GM23248 (cell line): Measurements from ENCODE around the gene CSE1L. TPM values are rescaled to one million over a fixed set of nuclear protein-coding genes. Genes with fewer than 3 reads are reported as not detected.

Experiments used
- DNase-seq: peaks from one replicate; pipeline ENCODE4 v3.0.0-alpha.2; 2015
- H2AFZ ChIP-seq: fragments of 200-600 bp; sonication (generic); 2 replicates; pipeline ENCODE4 v1.6.1; 2016; ENCODE audit warnings: antibody characterized with exemption
- H3F3A ChIP-seq: fragments of 200-600 bp; sonication (generic); 2 replicates; pipeline ENCODE4 v1.6.1; 2016; ENCODE audit warnings: mild to moderate bottlenecking, antibody characterized with exemption, mixed run types; ENCODE audit not compliant: insufficient read depth
- H3K27ac ChIP-seq: fragments of 200-600 bp; sonication (generic); 2 replicates; pipeline ENCODE4 v1.5.1; 2016; ENCODE audit warnings: mild to moderate bottlenecking
- H3K27me3 ChIP-seq: fragments of 200-600 bp; sonication (generic); replicated peaks from 2 replicates; pipeline ENCODE4 v1.6.1; 2016; ENCODE audit warnings: mild to moderate bottlenecking; ENCODE audit not compliant: insufficient read depth
- H3K36me3 ChIP-seq: fragments of 200-600 bp; sonication (generic); 2 replicates; pipeline ENCODE4 v1.6.1; 2016; ENCODE audit warnings: low read depth, mild to moderate bottlenecking
- H3K4me1 ChIP-seq: fragments of 200-600 bp; sonication (generic); 2 replicates; pipeline ENCODE4 v1.6.1; 2016; ENCODE audit warnings: mild to moderate bottlenecking; ENCODE audit not compliant: insufficient read depth
- H3K4me2 ChIP-seq: fragments of 200-600 bp; sonication (generic); one replicate; pipeline ENCODE4 v1.6.1; 2016; ENCODE audit warnings: mild to moderate bottlenecking; ENCODE audit not compliant: unreplicated experiment
- H3K4me3 ChIP-seq: fragments of 200-600 bp; sonication (generic); 2 replicates; pipeline ENCODE4 v1.5.1; 2016; ENCODE audit warnings: mild to moderate bottlenecking
- H3K79me2 ChIP-seq: fragments of 200-600 bp; sonication (generic); 2 replicates; pipeline ENCODE4 v1.6.1; 2016; ENCODE audit warnings: mild to moderate bottlenecking; ENCODE audit not compliant: insufficient read depth
- H3K9ac ChIP-seq: fragments of 200-600 bp; sonication (generic); 2 replicates; pipeline ENCODE4 v1.6.1; 2016; ENCODE audit warnings: mild to moderate bottlenecking
- H3K9me2 ChIP-seq: fragments of 200-600 bp; sonication (generic); 2 replicates; pipeline ENCODE4 v1.6.1; 2016; ENCODE audit warnings: mixed run types, mild to moderate bottlenecking, moderate library complexity; ENCODE audit not compliant: insufficient read depth
- H3K9me3 ChIP-seq: fragments of 200-600 bp; sonication (generic); one replicate; pipeline ENCODE4 v1.6.1; 2017; ENCODE audit warnings: low read depth
- H4K20me1 ChIP-seq: fragments of 200-600 bp; sonication (generic); 2 replicates; pipeline ENCODE4 v1.6.0; 2016; ENCODE audit not compliant: insufficient read depth
- EZH2 ChIP-seq: fragments of 200-600 bp; sonication (generic); IDR thresholded peaks from 2 replicates; pipeline ENCODE4 v1.6.1; 2018; ENCODE audit warnings: antibody characterized with exemption, mild to moderate bottlenecking; ENCODE audit not compliant: insufficient read depth, poor library complexity, severe bottlenecking
- EZH2phosphoT487 ChIP-seq: fragments of 200-600 bp; sonication (generic); IDR thresholded peaks from 2 replicates; pipeline ENCODE4 v1.6.1; 2018; ENCODE audit warnings: antibody characterized with exemption, moderate library complexity, mild to moderate bottlenecking, low read depth; ENCODE audit not compliant: insufficient read depth
- WGBS, 2 experiments: methylation state at CpG; one replicate each; pipeline ENCODE4 v1.1.6; 2015 to 2017; ENCODE audit warnings: low lambda C conversion rate in 2 of 2, low coverage in 1 of 2; ENCODE audit errors: missing lambda C conversion rate in 2 of 2; 5-methylcytosine and 5-hydroxymethylcytosine counted together
- in situ Hi-C: fragments of 300-500 bp; cut with MboI; formaldehyde crosslinking; loops from 2 replicates; pipeline ENCODE4 v1.15.0; 2020
- polyA plus RNA-seq: library from polyadenylated mRNA; unstranded; fragments of >200 nt; fragmentation: Nextera tagmentation; extraction: Ambion mirVana; gene quantifications from 2 replicates; pipeline ENCODE4 v1.2.1, GENCODE V29; 2016
- total RNA-seq: library from RNA; depleted of rRNA; stranded (reverse); fragments of >200 nt; shearing (Covaris generic); gene quantifications from 2 replicates; pipeline ENCODE4 v1.2.3, GENCODE V29; 2014

Gene CSE1L
- total and polyA plus RNA-seq, 2 experiments from 2014 or later: 75.2 to 90.2 TPM

DNA sequence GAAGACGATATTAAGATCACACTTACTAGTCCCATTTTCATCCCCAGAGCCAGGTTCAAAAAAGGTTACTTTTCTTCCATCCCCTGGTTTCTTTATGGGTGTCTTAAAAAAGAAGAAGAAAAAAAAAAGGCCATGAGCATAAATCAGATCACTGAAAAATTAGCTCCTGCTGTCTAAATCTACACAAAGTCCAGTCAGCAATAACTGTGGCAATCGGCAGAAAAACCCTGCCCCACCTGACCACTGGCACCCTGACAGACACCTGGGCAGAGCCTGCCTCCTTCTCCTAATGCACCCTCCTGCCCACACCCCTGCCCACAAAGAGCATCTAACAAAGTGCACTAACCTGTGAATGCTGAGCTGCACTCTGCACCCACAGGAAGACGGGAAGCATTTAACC lies 72.2 kb downstream of the CSE1L start:
- no peak overlapping the region for H3K9ac ChIP-seq
- H3K9me3 ChIP-seq: no peaks in the 10 kb centered on the region
- H3K4me2 ChIP-seq: no peak overlapping the region
- no peak overlapping the region for H2AFZ ChIP-seq
- H3K27me3 ChIP-seq: no peaks in the 10 kb centered on the region
- TF ChIP-seq EZH2phosphoT487 (no peak), EZH2 (no peak)
- in situ Hi-C loops: no loop called here
- H3K36me3 ChIP-seq: peaks cover 70% of the 10 kb centered on the region
- WGBS, 2 experiments: 76 to 83% methylated on average over 3 of the region's 3 CpGs
- no peaks in the 10 kb centered on the region for H3K9me2 ChIP-seq
- no peak for DNase-seq
- H3F3A ChIP-seq: no peaks in the 10 kb centered on the region; the same call in 1 of the 2 replicates
- H4K20me1 ChIP-seq: no peaks in the 10 kb centered on the region
- no peak overlapping the region for H3K27ac ChIP-seq
- no peaks in the 10 kb centered on the region for H3K4me1 ChIP-seq
- no peaks in the 10 kb centered on the region for H3K79me2 ChIP-seq
- no peak overlapping the region for H3K4me3 ChIP-seq

DNA sequence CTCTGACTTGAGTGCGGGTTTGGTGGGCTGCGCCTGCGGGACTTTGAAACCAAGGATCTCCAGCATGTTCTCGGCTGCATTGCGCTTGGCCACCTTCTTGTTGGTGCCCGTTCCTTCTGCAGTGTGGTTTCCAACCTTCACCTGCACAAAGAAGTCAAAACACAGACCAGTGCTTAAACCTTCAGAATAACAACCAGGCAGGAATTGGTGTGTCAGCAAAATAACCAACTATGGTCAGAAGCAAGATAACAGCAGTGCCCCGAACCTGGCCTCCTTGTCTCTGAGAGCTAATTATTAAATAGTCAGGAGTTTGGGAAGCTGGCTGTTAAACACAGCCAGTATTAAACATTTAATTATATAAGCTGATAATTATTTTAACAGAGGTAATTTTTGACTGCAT lies 73.9 kb downstream of the CSE1L start:
- H3K36me3 ChIP-seq: peaks cover 56% of the 10 kb centered on the region
- in situ Hi-C loops: no loop called here

GRCh38 chr20:49122920-49123319 lies 76.8 kb downstream of the CSE1L start:
- in situ Hi-C loops: no loop called here
- Histone ChIP-seq H4K20me1 (no peaks in the 10 kb centered on the region), H3K36me3 (peaks cover 39% of the 10 kb centered on the region)

More for the DNA sequence above, 73.9 kb downstream of the CSE1L start:
- Histone ChIP-seq H3K4me3 (no peak overlapping the region), H2AFZ (no peak overlapping the region), H3K9me2 (no peaks in the 10 kb centered on the region), H3K9ac (no peak overlapping the region), H3F3A (no peaks in the 10 kb centered on the region; the same call in 1 of the 2 replicates), H3K27me3 (no peaks in the 10 kb centered on the region), H3K9me3 (no peaks in the 10 kb centered on the region), H3K4me1 (no peaks in the 10 kb centered on the region), H3K79me2 (peaks cover 9% of the 10 kb centered on the region; the same call in 1 of the 2 replicates), H3K27ac (no peak overlapping the region), H4K20me1 (no peaks in the 10 kb centered on the region), H3K4me2 (no peak overlapping the region)
- 98 to 99% methylated on average over 7 of the region's 7 CpGs for WGBS, 2 experiments
- DNase-seq: no peak
- no peak for TF ChIP-seq EZH2phosphoT487
- TF ChIP-seq EZH2: no peak

DNA sequence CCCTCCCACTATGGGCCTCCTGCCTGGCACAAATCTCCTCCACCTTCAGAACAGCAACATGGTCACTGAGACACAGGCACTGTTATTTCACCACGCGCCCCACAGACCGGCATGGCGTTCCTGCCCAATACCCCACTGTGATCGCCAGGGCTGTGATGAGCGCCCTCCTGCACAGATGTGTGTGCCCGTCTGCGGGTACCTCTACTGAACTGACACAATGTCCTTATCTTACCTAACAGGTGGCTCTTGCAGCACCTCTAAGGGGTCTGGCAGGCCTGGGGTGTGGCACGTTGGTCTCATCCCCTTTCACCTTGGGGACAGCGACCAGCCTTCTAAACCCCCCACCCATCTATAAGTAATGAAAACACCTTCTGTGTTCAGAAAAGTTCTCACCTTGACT lies 77.9 kb downstream of the CSE1L start:
- H3K27ac ChIP-seq: no peak overlapping the region
- WGBS, 2 experiments: 92 to 95% methylated on average over 10 of the region's 10 CpGs
- H3K27me3 ChIP-seq: no peaks in the 10 kb centered on the region
- H3K9me2 ChIP-seq: no peaks in the 10 kb centered on the region
- peaks cover 31% of the 10 kb centered on the region for H3K36me3 ChIP-seq
- DNase-seq: no peak
- no peaks in the 10 kb centered on the region for H3K4me1 ChIP-seq
- no peaks in the 10 kb centered on the region for H3K9me3 ChIP-seq
- H4K20me1 ChIP-seq: no peaks in the 10 kb centered on the region
- in situ Hi-C loops: no loop called here
- peaks cover 24% of the 10 kb centered on the region for H3K79me2 ChIP-seq
- H3K9ac ChIP-seq: no peak overlapping the region
- H3K4me3 ChIP-seq: no peak overlapping the region
- H2AFZ ChIP-seq: no peak overlapping the region
- H3K4me2 ChIP-seq: no peak overlapping the region
- no peak for TF ChIP-seq EZH2phosphoT487
- no peak for TF ChIP-seq EZH2
- no peaks in the 10 kb centered on the region for H3F3A ChIP-seq

More at GRCh38 chr20:49122920-49123319, 76.8 kb downstream of the CSE1L start:
- Histone ChIP-seq H3K4me3 (no peak overlapping the region), H3K27me3 (no peaks in the 10 kb centered on the region), H3K27ac (no peak overlapping the region), H2AFZ (no peak overlapping the region), H3K4me2 (no peak overlapping the region), H3K9ac (no peak overlapping the region), H3K79me2 (peaks cover 16% of the 10 kb centered on the region), H3K4me1 (no peaks in the 10 kb centered on the region), H3K9me2 (no peaks in the 10 kb centered on the region), H3K9me3 (no peaks in the 10 kb centered on the region), H3F3A (no peaks in the 10 kb centered on the region)
- no peak for DNase-seq
- 86 to 91% methylated on average over 13 of the region's 13 CpGs for WGBS, 2 experiments
- TF ChIP-seq EZH2 (no peak), EZH2phosphoT487 (no peak)
